Lower lobe of right lung (tissue), 2 donors: Measurements from ENCODE around the gene RGMA. TPM values are rescaled to one million over a fixed set of nuclear protein-coding genes. Genes with fewer than 3 reads are reported as not detected.

Source experiments
- ATAC-seq, 2 donors: fragments of 200-7000 bp; cut with Tn5 transposase; one replicate each; pipeline ENCODE4 v1.9.1; 2020 to 2022; ENCODE audit warnings: mild to moderate bottlenecking in 2 of 2, moderate library complexity in 2 of 2
- DNase-seq: peaks from one replicate; pipeline ENCODE4 v3.0.0-alpha.2; 2020
- H3K27ac ChIP-seq: fragments of 200-600 bp; one replicate; pipeline ENCODE4 v1.8.0; 2022
- H3K27me3 ChIP-seq: fragments of 200-600 bp; one replicate; pipeline ENCODE4 v1.8.0; 2022; ENCODE audit warnings: low read depth
- H3K36me3 ChIP-seq: fragments of 200-600 bp; one replicate; pipeline ENCODE4 v1.8.0; 2022; ENCODE audit warnings: mild to moderate bottlenecking
- H3K4me1 ChIP-seq: fragments of 200-600 bp; one replicate; pipeline ENCODE4 v1.8.0; 2022
- H3K4me3 ChIP-seq: fragments of 200-600 bp; one replicate; pipeline ENCODE4 v1.8.0; 2022; ENCODE audit warnings: mild to moderate bottlenecking
- H3K9me3 ChIP-seq: fragments of 200-600 bp; one replicate; pipeline ENCODE4 v1.8.0; 2022
- CTCF ChIP-seq: fragments of 200-600 bp; IDR thresholded peaks from one replicate; pipeline ENCODE4 v1.8.0; 2022; ENCODE audit warnings: antibody characterized with exemption, mild to moderate bottlenecking
- intact Hi-C: fragments of 100-400 bp; cut with DNase I; formaldehyde crosslinking; loops from one replicate; pipeline ENCODE4 v1.11.0; 2022
- total RNA-seq: library from RNA; stranded (reverse); fragmentation: NEBNext Ultra II Directional; extraction: Animal tissue kit (Norgen Biotek cat#: 25700); gene quantifications from one replicate; pipeline ENCODE4 v1.2.1, GENCODE V29; 2021
- donor health status: DM: no; HTN: yes; CAD: no; lungs with severe emphysema.

RGMA gene
- total RNA-seq, 1 donor from 2014 or later = 9.7 TPM

- no peak overlapping the region for H3K4me3 ChIP-seq
- no peak for ATAC-seq
Measured at GRCh38 chr15:93012786-93013185, 76.2 kb downstream of the RGMA start.

DNA sequence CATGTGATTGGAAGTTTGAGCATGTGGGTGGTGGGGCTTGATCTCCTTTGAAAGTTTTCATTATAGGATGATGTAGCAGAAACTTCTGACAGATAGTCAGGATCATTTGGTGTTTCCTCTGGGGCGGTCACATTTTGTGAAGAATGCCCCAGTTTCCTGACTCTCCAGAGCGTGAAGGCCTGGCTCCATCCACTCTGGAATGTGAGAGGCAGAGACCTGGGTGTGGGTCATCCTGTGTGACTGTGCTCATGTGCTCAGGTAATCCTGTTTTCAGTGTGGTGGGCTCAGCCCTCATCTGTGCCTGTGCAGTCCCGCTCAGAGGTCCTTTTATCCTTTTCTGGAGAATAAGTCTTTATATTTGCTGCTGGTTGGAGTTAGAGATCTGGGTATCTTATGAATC is 81.0 kb downstream of the RGMA start:
- ATAC-seq (no peak), DNase-seq (no peak)
- no peaks in the 10 kb centered on the region for H3K27me3 ChIP-seq
- H3K27ac ChIP-seq = no peak overlapping the region
- no peak for TF ChIP-seq CTCF
- no peaks in the 10 kb centered on the region for H3K4me1 ChIP-seq
- H3K4me3 ChIP-seq = no peak overlapping the region
- no peaks in the 10 kb centered on the region for H3K9me3 ChIP-seq
- peaks cover 98% of the 10 kb centered on the region for H3K36me3 ChIP-seq
- intact Hi-C loops = no loop called here

More at GRCh38 chr15:93012786-93013185, 76.2 kb downstream of the RGMA start:
- no peak for DNase-seq
- no peak for TF ChIP-seq CTCF
- intact Hi-C loops = no loop called here
- H3K27ac ChIP-seq = no peak overlapping the region
- H3K9me3 ChIP-seq = no peaks in the 10 kb centered on the region
- peaks cover 100% of the 10 kb centered on the region for H3K36me3 ChIP-seq
- H3K27me3 ChIP-seq = no peaks in the 10 kb centered on the region
- no peaks in the 10 kb centered on the region for H3K4me1 ChIP-seq

DNA sequence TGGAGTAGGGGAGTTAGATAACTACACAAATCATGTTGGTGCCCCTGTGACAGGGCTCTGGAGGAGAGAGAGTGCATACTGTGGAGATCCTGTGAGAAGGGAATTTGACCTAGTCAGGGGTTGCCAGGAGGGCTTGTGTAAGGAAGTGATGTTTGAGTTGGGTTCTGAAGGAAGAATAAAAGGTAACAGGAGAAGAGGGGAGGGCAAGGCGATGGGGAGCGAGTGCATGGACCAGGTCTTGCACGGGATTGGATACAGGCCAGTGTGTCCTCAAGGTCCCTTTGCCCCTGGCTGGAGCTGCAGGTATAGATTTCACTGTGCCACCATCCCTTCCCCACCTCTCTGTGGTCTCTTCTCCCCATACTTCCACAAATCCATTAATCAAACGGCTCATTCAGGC is 83.9 kb downstream of the RGMA start:
- no peak for DNase-seq
- no peaks in the 10 kb centered on the region for H3K27me3 ChIP-seq
- H3K4me3 ChIP-seq = no peak overlapping the region
- H3K4me1 ChIP-seq = no peaks in the 10 kb centered on the region
- H3K36me3 ChIP-seq = peaks cover 98% of the 10 kb centered on the region
- intact Hi-C loops = no loop called here
- H3K9me3 ChIP-seq = no peaks in the 10 kb centered on the region
- no peak overlapping the region for H3K27ac ChIP-seq
- TF ChIP-seq CTCF = no peak
- ATAC-seq = no peak

GRCh38 chr15:93001881-93002280 is 87.1 kb downstream of the RGMA start:
- Histone ChIP-seq H3K36me3 (peaks cover 100% of the 10 kb centered on the region), H3K27ac (no peak overlapping the region), H3K27me3 (no peaks in the 10 kb centered on the region), H3K9me3 (no peaks in the 10 kb centered on the region), H3K4me3 (no peak overlapping the region), H3K4me1 (no peaks in the 10 kb centered on the region)
- DNase-seq (no peak), ATAC-seq (no peak)
- intact Hi-C loops = no loop called here
- no peak for TF ChIP-seq CTCF

GRCh38 chr15:93001156-93001555 is 87.9 kb downstream of the RGMA start:
- Histone ChIP-seq H3K9me3 (no peaks in the 10 kb centered on the region), H3K27ac (no peak overlapping the region), H3K4me3 (no peak overlapping the region), H3K27me3 (no peaks in the 10 kb centered on the region), H3K36me3 (peaks cover 100% of the 10 kb centered on the region), H3K4me1 (no peaks in the 10 kb centered on the region)
- intact Hi-C loops = no loop called here
- TF ChIP-seq CTCF = no peak
- ATAC-seq = no peak
- DNase-seq = no peak

DNA sequence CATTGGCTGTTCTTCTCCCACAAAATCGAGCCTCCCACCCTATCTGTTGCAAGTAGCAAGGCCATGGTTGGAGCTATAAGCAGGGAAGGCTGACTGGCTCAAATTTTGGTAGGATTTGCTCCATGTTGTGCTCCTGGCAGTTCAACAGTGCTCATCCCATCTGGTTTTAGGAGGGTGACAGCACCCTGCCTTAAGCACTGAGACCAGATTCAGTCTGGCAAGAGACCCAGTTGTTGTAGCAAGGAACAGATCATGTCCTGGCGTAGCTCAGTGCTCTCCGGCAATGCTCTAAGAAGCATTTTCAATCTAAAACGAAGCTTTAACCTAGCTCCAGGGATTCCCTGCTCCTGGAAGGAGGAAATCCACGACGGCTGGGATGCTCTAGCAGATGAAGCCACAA is 91.2 kb downstream of the RGMA start:
- no peaks in the 10 kb centered on the region for H3K27me3 ChIP-seq
- no peaks in the 10 kb centered on the region for H3K9me3 ChIP-seq
- H3K27ac ChIP-seq = no peak overlapping the region
- no peak for DNase-seq
- no peak overlapping the region for H3K4me3 ChIP-seq
- TF ChIP-seq CTCF = no peak
- ATAC-seq = no peak
- H3K4me1 ChIP-seq = no peaks in the 10 kb centered on the region
- peaks cover 100% of the 10 kb centered on the region for H3K36me3 ChIP-seq
- intact Hi-C loops = no loop called here
